ENCODE data around the gene MANSC1.

- TF ChIP-seq CTCF (IDR thresholded peaks at IDR 0.05; ENCODE audit: low read depth, low read length, poor library complexity, severe bottlenecking) (peak; percentile 74), EZH2phosphoT487 (IDR thresholded peaks at IDR 0.05; ENCODE audit: borderline replicate concordance, low read length) (no peak)
Measured at GRCh38 chr12:12327802-12328201, 22.2 kb downstream of the MANSC1 start.

Measured in DOHH2 (cell line).